GM10847 (cell line): ENCODE data around the gene RTP5.

Source experiments
- POLR2A ChIP-seq: IDR thresholded peaks from 2 replicates; pipeline ENCODE4 v1.6.1; 2011; ENCODE audit not compliant: insufficient read length; ENCODE audit errors: extremely low read depth

Gene RTP5

GRCh38 chr2:241909769-241910168, 40.2 kb downstream of the RTP5 start:
- no peak for TF ChIP-seq POLR2A

- TF ChIP-seq POLR2A = no peak
Observed at GRCh38 chr2:241910604-241911520, 41.3 kb downstream of the RTP5 start.

GRCh38 chr2:241911551-241911950, 42.0 kb downstream of the RTP5 start:
- TF ChIP-seq POLR2A = no peak

GRCh38 chr2:241912021-241912555, 42.6 kb downstream of the RTP5 start:
- TF ChIP-seq POLR2A = no peak

GRCh38 chr2:241913703-241914102, 44.2 kb downstream of the RTP5 start:
- TF ChIP-seq POLR2A = no peak

- no peak for TF ChIP-seq POLR2A
Observed at GRCh38 chr2:241914542-241914941, 45.0 kb downstream of the RTP5 start.

- TF ChIP-seq POLR2A = no peak
Observed at GRCh38 chr2:241922411-241922810, 52.9 kb downstream of the RTP5 start.
